NCI-H226 (cell line): ENCODE measurements around the gene ZNF841.
"Not testable (repeated sequence)": the region's sequence is repeated elsewhere in the genome, so short reads cannot be mapped to it uniquely, and the experiment has no call there.

Experiments used
- DNase-seq: peaks from one replicate; pipeline ENCODE4 v3.0.0-alpha.2; 2015

The ZNF841 gene

GRCh38 chr19:52066258-52066863 lies 29.2 kb downstream of the ZNF841 start:
- no peak for DNase-seq

- DNase-seq = no peak
These were observed 30.2 kb downstream of the ZNF841 start for GRCh38 chr19:52065399-52065798.

DNA sequence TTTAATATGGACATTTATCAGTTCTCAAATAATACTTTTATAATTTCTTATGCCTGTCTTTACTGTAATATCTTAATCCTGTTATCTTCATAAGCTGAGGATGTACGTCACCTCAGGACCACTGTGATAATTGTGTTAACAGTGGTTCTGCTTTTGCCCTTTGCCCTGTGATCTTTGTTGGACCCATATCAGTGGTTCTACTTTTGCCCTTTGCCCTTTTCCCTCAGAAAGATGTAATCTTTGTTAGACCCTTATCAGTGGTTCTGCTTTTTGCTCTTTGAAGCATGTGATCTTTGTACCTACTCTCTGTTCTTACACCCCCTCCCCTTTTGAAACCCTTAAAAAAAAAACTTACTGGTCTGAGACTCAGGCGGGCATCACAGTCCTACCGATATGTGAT lies 39.1 kb downstream of the ZNF841 start:
- DNase-seq = not testable (repeated sequence)

- DNase-seq = not testable (repeated sequence)
These were observed 43.8 kb downstream of the ZNF841 start for GRCh38 chr19:52051736-52052135.

- peak; percentile 96 for DNase-seq
These were observed 46.7 kb downstream of the ZNF841 start, which contains the start of gene ZNF432 for GRCh38 chr19:52048555-52049501. ZNF432 (minus strand) TSS chr19:52048838; CDS start chr19:52046868, 1,970 bp downstream.

DNA sequence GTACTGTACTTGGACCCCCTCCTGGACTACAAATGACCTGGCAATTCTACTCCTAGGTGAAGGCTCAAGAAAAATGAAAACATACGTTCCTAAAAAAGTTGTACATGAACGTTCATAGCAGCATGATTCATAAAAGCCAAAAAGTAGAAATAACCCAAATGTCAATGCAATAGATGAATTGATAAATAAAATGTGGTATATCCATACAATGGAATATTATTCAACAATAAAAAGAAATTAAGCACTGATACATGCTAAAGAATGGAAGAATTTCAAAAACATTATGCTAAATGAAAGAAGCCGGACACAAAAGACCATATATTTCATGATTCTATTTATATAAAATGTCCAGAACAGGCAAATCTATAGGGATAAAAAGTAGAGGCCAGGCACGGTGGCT lies 56.4 kb downstream of the ZNF841 start:
- DNase-seq = no peak

GRCh38 chr19:52034051-52034728 lies 61.4 kb downstream of the ZNF841 start:
- DNase-seq = no peak

DNA sequence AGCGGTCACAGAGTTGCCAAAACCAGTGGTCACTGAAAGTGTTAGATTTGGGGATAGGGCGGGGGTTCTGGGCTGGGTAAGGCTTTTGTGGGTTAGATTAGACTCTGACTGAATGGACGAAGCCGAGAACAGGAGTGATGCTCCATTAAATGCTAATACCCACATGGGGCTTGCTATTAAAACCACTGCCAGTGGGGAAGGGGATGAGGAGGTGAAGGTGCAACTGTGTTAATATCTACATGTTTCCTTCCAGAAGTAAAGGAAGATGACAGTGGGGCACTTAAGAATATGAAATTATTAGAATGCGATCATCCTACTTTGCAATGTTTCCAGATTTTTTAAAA lies 66.8 kb downstream of the ZNF841 start:
- DNase-seq = no peak

DNA sequence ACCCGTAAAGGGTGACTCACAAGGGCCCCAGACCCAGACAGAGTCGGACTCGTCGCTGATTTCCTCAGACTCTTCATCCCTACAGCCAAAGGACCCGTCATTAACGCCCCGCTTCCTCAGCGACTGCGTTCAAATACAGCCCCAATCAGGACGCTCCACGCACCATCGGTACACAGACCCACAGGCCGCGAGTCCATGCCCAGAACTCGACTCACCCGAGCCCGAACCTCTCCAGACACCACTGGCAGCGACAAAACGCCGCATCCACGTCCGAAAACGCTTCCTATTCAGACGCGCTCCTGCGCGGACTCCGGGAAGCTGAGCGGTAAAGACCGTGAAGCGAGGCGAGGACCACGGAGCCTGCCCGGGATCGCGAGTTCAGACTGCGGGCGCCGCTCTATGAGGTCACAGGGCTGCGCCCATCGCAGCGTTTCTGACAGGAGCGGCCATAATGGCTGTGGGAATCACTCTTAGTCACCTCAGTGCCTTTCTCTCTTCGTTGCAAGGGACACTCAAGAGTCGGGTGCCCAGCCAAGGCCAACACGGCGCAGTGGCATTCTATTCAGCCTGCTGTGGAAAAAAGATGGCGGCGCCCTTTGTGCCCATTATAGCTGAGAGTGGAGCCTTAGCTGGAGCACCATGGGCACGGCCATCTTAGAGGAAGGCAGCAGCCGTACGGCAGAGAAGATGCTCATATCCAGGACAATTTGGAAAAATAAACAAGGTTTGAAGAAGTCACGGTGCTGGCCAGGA lies 67.4 kb downstream of the ZNF841 start, which contains the start of gene ZNF614:
Gene ZNF614, minus strand, starts transcription at position 353 of the 753 bp plus-strand sequence. CDS start 2,634 bp downstream, outside the sequence.
- DNase-seq = peak; percentile 94

- not testable (repeated sequence) for DNase-seq
These were observed 69.1 kb downstream of the ZNF841 start for GRCh38 chr19:52026255-52026990.

DNA sequence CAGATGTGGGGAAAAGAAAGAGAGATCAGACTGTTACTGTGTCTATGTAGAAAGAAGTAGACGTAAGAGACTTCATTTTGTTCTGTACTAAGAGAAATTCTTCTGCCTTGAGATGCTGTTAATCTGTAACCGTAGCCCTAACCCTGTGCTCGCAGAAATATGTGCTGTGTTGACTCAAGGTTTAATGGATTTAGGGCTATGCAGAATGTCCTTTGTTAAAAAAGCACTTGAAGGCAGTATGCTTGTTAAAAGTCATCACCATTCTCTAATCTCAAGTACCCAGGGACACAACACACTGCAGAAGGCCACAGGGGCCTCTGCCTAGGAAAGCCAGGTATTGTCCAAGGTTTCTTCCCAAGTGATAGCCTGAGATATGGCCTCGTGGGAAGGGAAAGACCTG lies 71.1 kb downstream of the ZNF841 start:
- DNase-seq = not testable (repeated sequence)

DNA sequence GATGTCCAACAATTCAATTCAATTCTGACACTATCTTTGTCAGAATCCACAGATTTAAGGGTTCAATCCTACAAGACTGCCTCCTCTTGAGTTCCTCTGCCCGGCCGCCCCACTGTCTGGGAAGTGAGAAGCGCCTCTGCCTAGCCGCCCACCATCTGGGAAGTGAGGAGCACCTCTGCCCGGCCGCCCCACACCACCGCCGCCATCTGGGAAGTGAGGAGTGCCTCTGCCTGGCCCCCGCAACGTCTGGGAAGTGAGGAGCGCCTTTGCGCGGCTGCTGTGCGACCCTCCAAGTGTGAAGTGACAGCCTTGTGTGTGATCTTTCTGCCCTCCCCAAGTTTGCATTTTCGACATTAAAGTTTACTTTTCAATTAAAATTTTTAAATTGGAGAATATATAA lies 73.4 kb downstream of the ZNF841 start:
- DNase-seq = no peak

- DNase-seq = no peak
These were observed 75.1 kb downstream of the ZNF841 start for GRCh38 chr19:52020506-52020905.
